Renal cortex interstitium (tissue), 11 donors: ENCODE measurements around the gene VAV2. TPM values are rescaled to one million over a fixed set of nuclear protein-coding genes. Genes with fewer than 3 reads are reported as not detected.

Source experiments
- DNase-seq, 11 donors: peaks; one replicate each; pipeline ENCODE4 v3.0.0-alpha.2; 2013; ENCODE audit warnings: low read depth in 9 of 11, low spot score in 4 of 11; ENCODE audit errors: extremely low read depth in 1 of 11
- polyA plus RNA-seq, 3 donors: library from polyadenylated mRNA; unstranded; fragments of 120-200 nt; gene quantifications; one replicate each; pipeline ENCODE4 v1.2.1, GENCODE V29; 2013; ENCODE audit not compliant: insufficient read length in 3 of 3

Gene VAV2
- polyA plus RNA-seq, 3 donors, result 37.2 to 66.2 (median 40.4) TPM

DNA sequence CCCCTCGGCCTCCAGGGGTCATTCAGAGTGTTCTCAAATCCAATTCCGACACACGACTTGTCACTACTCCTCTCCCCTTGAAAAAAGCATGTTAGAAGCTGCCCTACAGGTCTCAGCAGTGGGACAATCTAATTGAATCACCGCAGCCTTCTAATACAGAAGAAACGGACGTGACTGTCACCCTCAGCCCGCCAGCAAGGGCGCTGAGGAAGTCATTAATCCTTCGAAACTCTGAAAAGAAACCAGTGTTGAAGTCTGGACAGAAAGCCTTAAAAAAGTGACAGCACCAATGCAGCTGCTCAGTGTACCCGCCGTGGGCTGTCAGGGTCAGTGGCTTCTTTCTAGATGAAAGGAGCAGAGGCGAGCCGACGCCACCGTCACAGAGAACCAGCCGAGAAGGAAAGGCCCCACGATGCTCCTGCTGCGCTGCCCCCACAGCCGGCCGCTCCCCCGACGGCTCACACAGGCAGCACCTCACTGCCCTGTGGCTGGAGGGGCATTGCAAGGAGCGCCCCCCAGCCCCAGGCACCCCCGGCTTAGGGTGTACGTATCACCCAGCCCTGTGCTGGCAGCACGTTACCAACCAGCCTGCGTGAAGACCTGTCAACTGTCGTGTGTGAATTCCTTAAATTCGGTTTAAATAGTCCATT is 38.8 kb upstream of the VAV2 start:
- DNase-seq, result no peak

DNA sequence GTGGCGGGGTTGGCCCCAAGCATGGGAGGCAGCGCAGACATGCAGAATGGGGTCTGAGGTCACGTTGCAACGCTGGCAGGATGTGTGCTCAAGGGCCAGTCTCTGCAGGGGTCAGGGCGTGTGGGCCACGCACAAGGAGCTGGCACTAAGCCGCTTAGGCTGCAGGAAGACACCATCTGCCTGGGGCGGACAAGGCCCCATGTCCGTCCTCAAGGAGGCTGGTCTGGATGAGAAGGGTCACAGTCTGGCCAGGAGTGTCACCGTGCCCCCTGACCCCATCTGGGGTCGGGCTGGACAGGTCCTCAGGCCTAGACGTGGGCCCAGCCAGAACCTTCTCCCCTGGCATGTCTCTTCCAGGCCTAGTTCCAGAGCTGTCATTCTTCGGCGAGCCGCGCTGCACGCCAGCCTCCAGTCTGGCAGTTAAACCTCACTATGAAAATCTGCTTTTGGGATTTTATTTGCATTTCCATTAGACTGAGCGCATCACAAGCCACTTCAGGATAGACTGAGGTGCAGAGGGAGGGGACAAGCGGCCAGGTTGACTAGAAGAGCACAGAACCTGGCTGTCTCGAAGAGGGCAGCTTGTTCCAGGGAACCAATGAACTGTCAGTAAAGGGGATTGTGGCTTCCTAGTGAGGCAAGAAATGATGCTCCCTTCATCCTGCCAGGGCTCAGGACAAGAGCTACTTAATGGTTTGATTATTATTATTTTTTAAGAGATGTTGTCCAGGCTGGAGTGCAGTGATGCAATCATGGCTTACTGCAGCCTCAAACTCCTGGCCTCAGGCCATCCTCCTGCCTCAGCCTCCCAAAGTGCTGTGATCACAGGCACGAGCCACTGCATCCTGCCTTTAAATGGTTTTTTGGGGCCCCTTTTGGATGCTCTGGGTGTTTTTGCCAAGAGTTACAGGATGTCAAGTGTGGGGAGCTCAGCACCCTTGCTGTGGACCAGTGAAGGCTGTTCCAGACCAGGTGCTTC is 37.4 kb upstream of the VAV2 start:
- DNase-seq, result no peak

- DNase-seq, result no peak
These were observed 36.6 kb upstream of the VAV2 start for GRCh38 chr9:134028575-134029247.

DNA sequence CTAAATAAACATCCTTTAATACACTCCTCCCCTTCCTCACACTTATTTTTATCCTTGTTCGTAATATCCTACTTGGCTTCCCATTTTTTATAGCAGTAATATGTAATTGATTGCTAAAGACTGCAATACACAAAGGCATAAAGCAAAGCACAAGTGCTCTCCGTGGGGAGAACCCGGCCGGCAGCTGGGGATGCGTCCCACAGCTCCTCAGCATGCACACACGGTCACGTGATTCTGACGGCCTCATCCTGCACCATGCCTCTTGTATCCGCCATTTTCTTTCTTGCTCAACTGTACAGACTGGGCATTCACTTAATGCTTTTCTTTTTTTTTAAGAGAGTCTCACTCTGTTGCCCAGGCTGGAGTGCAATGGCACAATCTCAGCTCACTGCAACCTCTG is 36.0 kb upstream of the VAV2 start:
- DNase-seq, result no peak

DNA sequence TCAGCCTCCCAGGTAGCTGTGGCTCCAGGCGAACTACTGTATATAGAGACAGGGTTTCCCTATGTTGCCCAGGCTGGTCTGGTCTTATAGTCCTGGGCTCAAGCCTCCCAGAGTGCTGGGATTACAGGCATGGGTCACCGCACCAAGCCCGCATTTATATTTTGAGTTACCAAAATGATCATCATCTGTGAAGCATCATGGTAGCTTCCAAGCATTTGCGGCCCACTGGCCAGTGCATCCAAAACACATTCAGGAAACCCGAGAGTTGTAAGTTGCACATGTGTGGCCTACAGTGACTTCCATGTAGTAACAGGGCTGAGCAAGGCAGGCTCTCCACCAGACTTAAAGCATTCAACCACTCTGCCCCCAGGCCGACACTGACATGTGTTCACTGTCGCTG is 35.4 kb upstream of the VAV2 start:
- no peak for DNase-seq

DNA sequence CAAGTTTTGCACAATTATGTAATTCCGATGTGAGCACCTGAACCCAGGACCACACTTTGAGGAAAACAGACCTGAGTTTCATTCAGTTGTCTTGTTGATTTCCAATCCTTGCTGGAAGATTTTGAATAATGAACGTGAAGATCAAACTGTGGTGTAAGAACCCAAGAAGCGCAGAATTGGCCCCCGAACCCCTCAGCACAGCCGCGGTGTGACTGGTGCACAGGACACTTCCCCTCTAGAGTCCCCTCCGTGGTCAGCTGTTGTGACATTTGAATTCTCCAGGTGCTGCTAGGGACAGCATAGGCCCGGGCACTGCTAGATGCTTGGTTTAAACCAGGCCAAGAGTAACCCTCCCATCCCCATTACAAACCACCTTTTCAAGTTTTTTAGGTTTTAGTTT is 34.9 kb upstream of the VAV2 start:
- no peak for DNase-seq

DNA sequence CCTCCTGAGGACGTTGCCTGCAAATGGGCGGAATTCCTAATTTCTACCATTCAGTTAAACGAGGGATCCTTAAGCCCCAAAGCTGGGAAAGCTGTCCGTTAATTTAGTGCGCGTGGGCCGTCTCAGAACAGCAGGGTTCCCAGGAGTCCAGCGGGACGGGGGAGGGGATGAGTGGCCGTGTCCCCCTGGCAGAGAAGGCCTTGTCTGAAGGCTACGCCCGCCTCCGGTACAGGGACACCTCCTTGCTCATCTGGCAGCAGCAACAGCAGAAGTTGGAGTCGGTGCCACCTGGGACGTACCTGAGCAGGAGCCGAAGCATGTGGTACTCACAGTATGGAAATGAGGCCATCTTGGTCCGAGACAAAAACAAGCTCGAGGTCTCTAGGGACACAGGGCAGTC is 34.5 kb upstream of the VAV2 start:
- DNase-seq, result no peak

- DNase-seq, result peak in 7 of 11 donors; percentile 15 to 49 (median 30)
These were observed 33.8 kb upstream of the VAV2 start for GRCh38 chr9:134025606-134026541.

GRCh38 chr9:134024828-134025605 is 32.9 kb upstream of the VAV2 start, which contains the start of gene BRD3OS:
BRD3OS (plus strand) TSS chr9:134025481; CDS start chr9:134026748, 1,267 bp downstream.
- DNase-seq, result peak; percentile 97 to 100 (median 99)

- no peak for DNase-seq
These were observed 32.2 kb upstream of the VAV2 start for GRCh38 chr9:134024214-134024792.

DNA sequence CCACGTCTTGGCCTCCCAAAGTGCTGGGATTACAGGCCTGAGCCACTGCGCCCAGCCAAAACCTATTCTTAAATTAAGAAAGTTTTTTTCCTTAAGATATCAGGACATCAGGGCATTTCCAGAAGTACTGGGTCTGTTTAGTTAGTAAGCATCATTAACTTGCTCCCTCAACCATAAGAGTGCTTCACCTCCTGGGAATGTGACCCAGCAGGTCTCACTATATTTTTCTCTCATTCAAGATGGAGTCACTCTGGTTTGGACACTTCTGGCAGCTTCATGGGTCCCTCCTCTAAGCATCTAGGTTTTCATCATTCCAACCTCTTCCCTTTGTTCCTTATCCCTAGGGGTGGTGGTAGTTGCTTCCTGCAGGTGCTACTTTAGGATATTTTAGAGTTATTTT is 22.8 kb upstream of the VAV2 start:
- no peak for DNase-seq

DNA sequence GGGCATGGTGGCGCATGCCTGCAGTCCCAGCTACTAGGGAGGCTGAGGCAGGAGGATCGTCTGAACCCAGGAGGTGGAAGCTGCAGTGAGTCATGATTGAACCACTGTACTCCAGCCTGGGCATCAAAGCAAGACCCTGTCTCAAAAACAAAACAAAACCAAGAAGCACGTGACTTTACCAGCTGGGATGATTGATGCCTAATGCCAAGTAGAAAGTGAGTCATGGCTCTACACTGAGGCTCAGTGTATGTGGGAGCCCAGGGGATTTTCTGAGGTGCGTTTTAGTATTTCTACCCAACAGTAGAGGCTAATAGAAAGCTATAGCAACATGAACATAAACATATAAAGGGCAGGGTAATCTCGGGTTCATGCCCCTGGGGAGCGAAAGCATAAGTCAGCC is 19.3 kb upstream of the VAV2 start:
- DNase-seq, result no peak

DNA sequence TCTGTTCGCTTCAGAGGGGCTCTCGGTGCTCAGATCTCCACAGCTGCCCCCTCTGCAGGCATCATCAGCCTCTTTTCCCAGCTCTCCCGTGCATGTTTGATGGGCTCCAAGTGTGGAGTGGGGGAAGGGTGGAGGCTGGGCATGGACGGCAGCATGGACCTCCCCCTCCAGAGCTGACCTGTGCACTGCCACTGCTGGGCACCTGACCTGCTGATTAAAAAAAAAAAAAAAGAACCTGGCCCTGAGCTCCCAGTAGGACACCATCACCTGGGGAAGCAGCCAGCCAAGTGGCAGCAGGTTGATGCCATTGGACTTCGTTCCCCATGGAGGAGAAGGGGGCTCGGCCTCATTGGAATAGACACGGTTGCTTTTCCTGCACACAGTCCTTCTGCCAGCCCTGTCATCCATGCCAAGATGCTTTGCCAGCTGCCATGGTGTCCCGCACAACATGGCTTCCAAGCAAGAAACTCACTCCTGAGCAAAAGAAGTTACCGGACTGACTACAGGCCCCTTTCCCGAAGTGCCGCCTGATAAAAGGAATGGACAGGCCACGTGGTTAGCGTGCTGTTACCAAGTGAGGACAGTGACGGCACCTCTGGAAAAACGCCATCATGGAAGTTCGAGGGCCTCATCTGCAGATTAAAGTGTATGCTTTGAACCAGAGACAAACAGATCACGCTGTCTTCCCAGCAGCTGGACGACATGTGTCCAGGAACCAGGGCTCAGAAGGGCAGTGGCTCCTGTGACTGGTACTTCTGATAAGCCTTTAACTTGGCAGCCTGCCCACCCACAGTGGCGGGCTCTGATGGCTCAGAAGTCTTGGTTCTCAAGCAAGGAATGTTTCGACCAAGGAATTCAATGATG is 18.4 kb upstream of the VAV2 start:
- DNase-seq, result no peak

DNA sequence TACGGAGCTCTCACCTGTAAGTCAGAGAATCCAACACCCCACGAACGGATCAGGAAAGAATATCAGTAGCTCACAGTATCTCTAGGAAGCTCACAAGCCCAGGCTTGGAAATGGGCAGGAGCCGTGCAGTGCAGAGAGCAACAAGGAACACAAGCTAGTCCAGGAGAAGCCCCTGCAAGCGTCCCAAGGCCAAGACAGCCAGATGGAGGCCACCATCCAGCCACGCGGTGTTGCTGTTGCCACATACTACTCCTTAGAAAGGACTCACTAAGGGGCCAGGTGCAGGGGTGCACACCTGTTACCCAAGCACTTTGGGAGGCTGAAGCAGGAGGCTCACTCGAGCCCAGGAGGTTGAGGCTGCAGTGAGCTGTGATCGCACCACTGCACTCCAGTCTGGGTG is 15.4 kb upstream of the VAV2 start:
- no peak for DNase-seq

GRCh38 chr9:134007150-134007549 is 15.0 kb upstream of the VAV2 start:
- DNase-seq, result no peak

GRCh38 chr9:134005381-134005780 is 13.3 kb upstream of the VAV2 start:
- DNase-seq, result no peak

DNA sequence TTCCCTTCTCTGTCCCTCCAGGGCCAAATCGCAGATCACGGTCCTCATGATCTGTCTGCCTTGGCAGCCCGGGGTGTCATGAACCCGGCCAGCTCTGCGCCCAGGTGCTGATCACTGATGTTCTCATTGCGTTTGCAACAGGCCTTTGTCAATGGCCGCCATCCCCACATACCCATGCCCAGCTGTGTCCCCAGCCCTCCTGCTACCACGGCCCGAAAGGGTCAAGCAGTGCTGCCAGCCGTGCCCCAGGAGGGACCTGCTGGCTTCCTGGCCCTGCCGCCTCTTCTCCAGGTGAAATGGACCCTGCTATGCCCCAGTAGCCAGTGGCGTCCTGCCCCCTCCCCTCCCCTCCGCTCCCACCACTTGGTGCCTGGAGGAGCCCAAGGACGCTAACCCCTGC is 12.8 kb upstream of the VAV2 start:
- DNase-seq, result no peak
